ENCODE results near the gene C14orf119.

Gene C14orf119

DNA sequence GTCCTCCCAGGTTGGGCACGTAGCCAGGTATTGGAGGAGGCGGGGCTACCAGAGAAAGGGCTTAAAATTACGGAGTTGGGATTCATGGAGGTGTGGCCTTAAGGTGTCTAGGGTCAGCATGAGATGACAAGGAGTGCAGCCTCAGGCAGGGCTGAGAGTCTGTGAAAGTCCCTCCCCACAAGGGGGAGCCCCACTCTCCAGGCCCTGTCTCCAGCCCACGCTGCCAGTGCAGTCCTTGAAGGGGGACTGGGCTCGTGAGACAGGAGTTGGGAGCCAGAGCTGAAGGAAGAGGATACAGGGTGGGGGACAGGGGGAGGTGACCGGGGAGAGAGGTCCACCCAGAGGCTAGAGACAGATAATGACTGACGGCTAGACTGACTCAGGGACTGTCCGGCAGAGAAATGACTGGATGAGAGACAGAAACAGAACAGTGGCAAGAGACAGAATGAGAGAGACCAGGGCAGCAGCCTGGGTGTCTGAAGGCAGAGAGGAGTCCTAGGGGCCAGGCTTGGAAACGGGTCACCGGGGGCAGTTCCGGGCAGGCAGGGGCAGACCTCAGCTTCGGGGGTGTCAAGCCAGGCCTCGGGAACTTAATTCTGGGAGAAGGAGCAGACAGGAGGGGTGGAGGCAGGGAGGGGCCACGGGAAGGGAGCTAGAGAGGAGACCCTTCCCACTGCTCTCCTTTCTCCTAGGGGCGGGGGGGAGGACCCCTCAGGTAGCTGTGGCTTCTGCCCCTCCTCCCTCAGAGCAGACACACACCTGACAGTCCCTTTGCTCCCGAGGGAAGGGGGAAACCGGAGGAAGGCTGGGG is 39.0 kb upstream of the C14orf119 start:
- DNase-seq: peak; percentile 61
- H3K27ac Mint-ChIP-seq: peak overlapping the region; percentile 81
- no peaks in the 10 kb centered on the region for H3K9me3 Mint-ChIP-seq

DNA sequence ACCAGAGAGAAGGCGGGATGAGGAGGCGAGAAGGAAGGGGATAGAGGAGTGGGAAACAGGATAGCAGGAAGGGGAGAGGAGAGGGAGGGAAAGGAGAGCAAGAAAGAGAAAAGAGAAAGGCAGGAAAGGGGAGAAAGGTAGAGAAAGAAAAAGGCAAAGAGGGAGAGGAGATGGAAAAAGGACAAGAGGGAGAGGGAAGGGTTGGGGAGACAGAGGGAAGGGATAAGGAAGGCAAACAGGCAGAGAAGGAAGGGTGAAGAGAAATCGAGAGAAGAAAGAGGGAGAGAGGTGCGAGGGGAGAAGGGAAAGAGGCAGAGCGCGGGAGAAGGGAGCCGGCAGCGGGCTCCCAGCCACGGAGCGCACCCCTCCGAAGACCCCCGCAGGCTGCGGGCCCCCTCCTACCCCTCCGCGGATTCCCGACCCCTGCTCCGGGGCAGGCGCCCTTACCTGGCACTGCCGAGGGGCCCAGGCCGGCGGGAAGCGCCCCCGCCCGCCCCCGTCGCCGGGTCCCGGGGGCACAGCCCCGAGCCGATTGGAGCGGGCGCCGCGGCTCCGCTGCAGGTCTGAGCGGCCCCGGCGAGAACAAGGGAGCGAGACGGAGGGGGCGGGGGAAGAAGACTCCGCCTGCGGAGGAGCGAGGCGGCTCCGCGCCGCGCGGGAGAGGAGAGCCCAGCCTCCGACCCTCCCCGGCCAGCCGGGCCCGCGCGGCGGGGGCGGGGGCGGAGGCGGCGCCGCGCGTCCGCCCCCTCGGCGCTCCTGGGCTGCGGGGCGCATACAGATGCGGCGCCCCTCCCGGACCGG is 38.1 kb upstream of the C14orf119 start, which contains the start of gene CDH24:
Gene CDH24 (minus strand): TSS at position 565 of the 801 bp plus-strand sequence. CDS start 1,787 bp downstream, outside the sequence.
- H3K9me3 Mint-ChIP-seq: no peaks in the 10 kb centered on the region
- H3K36me3 Mint-ChIP-seq: peaks cover 24% of the 10 kb centered on the region in 2 donors
- peak within 1 kb of the TSS; percentile 84 to 89 for H3K4me3 Mint-ChIP-seq
- no peaks in the 10 kb centered on the region for H3K27me3 Mint-ChIP-seq
- peaks cover 25 to 31% of the 10 kb centered on the region in 2 donors for H3K4me1 Mint-ChIP-seq
- peak; percentile 46 for DNase-seq
- H3K27ac Mint-ChIP-seq: peak within 1 kb of the TSS; percentile 81
- ATAC-seq (replicated peaks): peak; percentile 71 to 73

More for the DNA sequence above, 39.0 kb upstream of the C14orf119 start:
- peak; percentile 77 to 79 for ATAC-seq (replicated peaks)
- Mint-ChIP-seq H3K4me3 (peak overlapping the region; percentile 80 to 84), H3K4me1 (peaks cover 25 to 31% of the 10 kb centered on the region in 2 donors), H3K36me3 (peaks cover 19 to 22% of the 10 kb centered on the region in 2 donors), H3K27me3 (no peaks in the 10 kb centered on the region)

GRCh38 chr14:23057757-23058653 is 37.3 kb upstream of the C14orf119 start:
- H3K27me3 Mint-ChIP-seq: no peaks in the 10 kb centered on the region
- peaks cover 25 to 31% of the 10 kb centered on the region in 2 donors for H3K4me1 Mint-ChIP-seq
- no peaks in the 10 kb centered on the region for H3K9me3 Mint-ChIP-seq
- peak overlapping the region; percentile 84 to 89 for H3K4me3 Mint-ChIP-seq
- DNase-seq (peak; percentile 74), ATAC-seq (replicated peaks) (peak; percentile 70 to 79)
- peaks cover 24 to 32% of the 10 kb centered on the region in 2 donors for H3K36me3 Mint-ChIP-seq
- peak overlapping the region; percentile 77 for H3K27ac Mint-ChIP-seq

DNA sequence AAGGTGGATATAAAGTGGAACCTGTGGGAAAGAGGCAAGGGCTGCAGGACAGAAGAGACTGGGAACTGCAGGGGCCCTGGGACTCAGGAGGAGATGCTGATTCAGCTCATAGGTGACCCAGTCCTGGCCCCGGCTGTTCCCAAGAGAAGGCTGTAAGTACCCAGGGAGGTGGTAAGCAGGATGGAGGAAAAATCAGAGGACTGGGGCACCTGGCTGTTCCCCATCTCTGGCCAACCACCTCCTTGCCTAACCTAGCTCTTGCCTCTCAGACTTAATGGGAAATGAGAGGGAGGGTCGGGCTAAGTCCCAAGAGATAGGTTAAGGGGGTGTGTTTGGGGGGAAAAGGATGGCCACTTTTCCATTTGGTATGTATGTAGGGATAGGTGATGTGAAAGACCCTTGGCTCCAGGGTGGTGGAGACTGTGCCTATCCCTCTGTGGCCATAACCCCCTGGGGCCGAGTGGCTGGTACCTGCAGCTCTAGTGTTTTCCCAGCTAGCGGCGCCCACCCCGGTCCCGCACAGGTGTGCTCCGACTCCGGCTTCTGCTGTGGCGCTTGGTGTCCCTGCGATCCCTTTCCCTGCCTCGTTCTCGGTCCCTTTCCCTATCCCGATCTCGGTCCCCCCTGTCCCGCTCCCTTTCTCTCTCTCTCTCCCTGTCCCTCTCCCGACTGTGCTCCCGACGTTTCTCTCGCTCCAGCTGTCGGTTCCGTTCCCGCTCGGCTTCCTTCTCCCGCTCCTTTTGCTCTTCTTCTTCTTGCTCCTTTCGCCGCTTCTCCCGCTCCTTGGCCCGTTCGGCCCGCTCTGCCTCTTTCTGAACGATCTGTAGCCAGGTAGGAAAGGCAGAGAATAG is 36.4 kb upstream of the C14orf119 start:
- H3K4me1 Mint-ChIP-seq: peaks cover 25 to 31% of the 10 kb centered on the region in 2 donors
- no peaks in the 10 kb centered on the region for H3K9me3 Mint-ChIP-seq
- no peaks in the 10 kb centered on the region for H3K27me3 Mint-ChIP-seq
- ATAC-seq (replicated peaks) (no peak), DNase-seq (no peak)
- H3K27ac Mint-ChIP-seq: peak overlapping the region; percentile 70
- peaks cover 29 to 38% of the 10 kb centered on the region in 2 donors for H3K36me3 Mint-ChIP-seq
- peak overlapping the region in 1 of 2 donors; percentile 55 for H3K4me3 Mint-ChIP-seq

- H3K4me3 Mint-ChIP-seq: no peak overlapping the region
- H3K27me3 Mint-ChIP-seq: no peaks in the 10 kb centered on the region
- DNase-seq: no peak
- H3K4me1 Mint-ChIP-seq: peaks cover 24 to 31% of the 10 kb centered on the region in 2 donors
- H3K9me3 Mint-ChIP-seq: no peaks in the 10 kb centered on the region
- peak overlapping the region; percentile 79 for H3K27ac Mint-ChIP-seq
- peaks cover 40 to 46% of the 10 kb centered on the region in 2 donors for H3K36me3 Mint-ChIP-seq
- no peak for ATAC-seq (replicated peaks)
Observed at GRCh38 chr14:23060536-23061260, 34.6 kb upstream of the C14orf119 start.

- DNase-seq (no peak), ATAC-seq (replicated peaks) (no peak)
- Mint-ChIP-seq H3K4me3 (no peak overlapping the region), H3K36me3 (peaks cover 49 to 59% of the 10 kb centered on the region in 2 donors), H3K27me3 (no peaks in the 10 kb centered on the region), H3K9me3 (no peaks in the 10 kb centered on the region), H3K27ac (no peak overlapping the region), H3K4me1 (peaks cover 14 to 18% of the 10 kb centered on the region in 2 donors)
Observed at GRCh38 chr14:23062002-23062401, 33.3 kb upstream of the C14orf119 start.

- no peak for DNase-seq
- H3K27me3 Mint-ChIP-seq: no peaks in the 10 kb centered on the region
- peak overlapping the region; percentile 51 for H3K27ac Mint-ChIP-seq
- H3K9me3 Mint-ChIP-seq: no peaks in the 10 kb centered on the region
- no peak for ATAC-seq (replicated peaks)
- peaks cover 13% of the 10 kb centered on the region in 2 donors for H3K4me1 Mint-ChIP-seq
- peaks cover 45 to 56% of the 10 kb centered on the region in 2 donors for H3K36me3 Mint-ChIP-seq
- no peak overlapping the region for H3K4me3 Mint-ChIP-seq
Observed at GRCh38 chr14:23063601-23064000, 31.7 kb upstream of the C14orf119 start.

DNA sequence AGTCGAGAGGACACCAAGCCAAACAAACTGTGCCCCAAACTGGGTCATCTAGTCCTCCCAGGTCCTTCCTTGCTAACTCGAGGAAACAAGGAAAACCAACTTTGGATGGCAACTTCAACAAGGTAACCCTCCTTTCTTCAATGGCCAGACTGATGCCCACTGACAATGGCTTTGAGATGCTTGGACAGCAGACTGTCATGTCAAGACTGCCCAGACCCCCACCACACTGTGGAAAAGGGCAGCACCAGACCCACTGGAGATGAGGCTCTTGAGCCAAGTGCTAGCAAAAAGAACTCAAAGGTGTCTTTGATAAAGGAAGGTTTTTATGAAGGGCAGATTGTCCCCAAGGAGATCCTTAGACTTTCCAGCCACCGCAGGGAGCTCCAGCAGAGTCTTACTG is 28.9 kb upstream of the C14orf119 start:
- H3K27me3 Mint-ChIP-seq: no peaks in the 10 kb centered on the region
- no peak overlapping the region for H3K27ac Mint-ChIP-seq
- H3K9me3 Mint-ChIP-seq: no peaks in the 10 kb centered on the region
- DNase-seq: no peak
- H3K4me1 Mint-ChIP-seq: peaks cover 22 to 24% of the 10 kb centered on the region in 2 donors
- H3K36me3 Mint-ChIP-seq: peaks cover 35 to 55% of the 10 kb centered on the region in 2 donors
- no peak for ATAC-seq (replicated peaks)
- H3K4me3 Mint-ChIP-seq: no peak overlapping the region

GRCh38 chr14:23066855-23067744 is 28.2 kb upstream of the C14orf119 start:
- ATAC-seq (replicated peaks) (no peak), DNase-seq (no peak)
- Mint-ChIP-seq H3K4me3 (no peak overlapping the region), H3K27ac (no peak overlapping the region), H3K36me3 (peaks cover 38 to 58% of the 10 kb centered on the region in 2 donors), H3K27me3 (no peaks in the 10 kb centered on the region), H3K4me1 (peaks cover 29 to 31% of the 10 kb centered on the region in 2 donors), H3K9me3 (no peaks in the 10 kb centered on the region)

- no peaks in the 10 kb centered on the region for H3K27me3 Mint-ChIP-seq
- no peaks in the 10 kb centered on the region for H3K9me3 Mint-ChIP-seq
- peaks cover 40 to 58% of the 10 kb centered on the region in 2 donors for H3K36me3 Mint-ChIP-seq
- no peak for ATAC-seq (replicated peaks)
- H3K4me1 Mint-ChIP-seq: peaks cover 32 to 35% of the 10 kb centered on the region in 2 donors
- peak overlapping the region; percentile 41 to 66 for H3K4me3 Mint-ChIP-seq
- no peak for DNase-seq
- H3K27ac Mint-ChIP-seq: peak overlapping the region; percentile 62
Observed at GRCh38 chr14:23067847-23068788, 27.2 kb upstream of the C14orf119 start.

Measured in stimulated activated naive B cell treated with anti-CD40 and anti-IgM and Interleukin-4, amounts not matched to agents 10 μg/mL and 1 μg/mL and 100 μg/mL, for 72 hours (primary cell).